Vagina (tissue), 2 donors: ENCODE results near the gene PAFAH1B2.

Source experiments
- CTCF ChIP-seq, 3 experiments: fragments of 450-650 bp in 2 of 3; fragments of 200-600 bp in 1 of 3; sonication (generic) in 1 of 3; IDR thresholded peaks; one replicate each; pipeline ENCODE4 v1.5.1; 2017 to 2019; ENCODE audit warnings: antibody characterized with exemption in 3 of 3, mild to moderate bottlenecking in 2 of 3, moderate library complexity in 2 of 3
- POLR2A ChIP-seq, 2 donors: fragments of 450-650 bp; IDR thresholded peaks; one replicate each; pipeline ENCODE4 v1.6.1; 2017; ENCODE audit warnings: antibody characterized with exemption in 2 of 2, mild to moderate bottlenecking in 2 of 2, moderate library complexity in 2 of 2
- POLR2AphosphoS5 ChIP-seq, 2 donors: sonication (generic); formaldehyde crosslinking; IDR thresholded peaks; one replicate each; pipeline ENCODE4 v1.9.0; 2017; ENCODE audit warnings: antibody characterized with exemption in 2 of 2, mild to moderate bottlenecking in 2 of 2, low read depth in 1 of 2; ENCODE audit not compliant: insufficient read depth in 1 of 2

- no peak for TF ChIP-seq CTCF (IDR thresholded peaks at IDR 0.05)
- TF ChIP-seq POLR2AphosphoS5 (IDR thresholded peaks at IDR 0.05; ENCODE audit: insufficient read depth in 1 of 2, low read depth in 1 of 2), result no peak
- TF ChIP-seq POLR2A (IDR thresholded peaks at IDR 0.05), result no peak
Observed at GRCh38 chr11:117182551-117182935, 38.5 kb downstream of the PAFAH1B2 start.
